GM18867 (cell line): Measurements from ENCODE around the gene IL13.

Source experiments
- ATAC-seq: cut with Tn5 transposase; IDR thresholded peaks from one replicate; pipeline ENCODE4 v1.9.1; 2021; ENCODE audit warnings: mild to moderate bottlenecking, moderate library complexity; ENCODE audit not compliant: unreplicated experiment

The IL13 gene

GRCh38 chr5:132655821-132656773 lies 1.9 kb upstream of the IL13 start:
- no peak for ATAC-seq

- no peak for ATAC-seq
Measured at GRCh38 chr5:132656774-132657355, 1.1 kb upstream of the IL13 start.

- ATAC-seq, result no peak
Measured at GRCh38 chr5:132658381-132659302, 669 bp downstream of the IL13 start.

- no peak for ATAC-seq
Measured at GRCh38 chr5:132659598-132660493, 1.9 kb downstream of the IL13 start.

GRCh38 chr5:132661231-132662003 lies 3.4 kb downstream of the IL13 start:
- ATAC-seq, result no peak

GRCh38 chr5:132662004-132662401 lies 4.0 kb downstream of the IL13 start:
- no peak for ATAC-seq

GRCh38 chr5:132662925-132663770 lies 5.2 kb downstream of the IL13 start:
- ATAC-seq, result peak; percentile 53

- ATAC-seq, result peak; percentile 66
Measured at GRCh38 chr5:132663771-132664695, 6.1 kb downstream of the IL13 start.

- ATAC-seq, result no peak
Measured at GRCh38 chr5:132664696-132665209, 6.8 kb downstream of the IL13 start.

- no peak for ATAC-seq
Measured at GRCh38 chr5:132665574-132666080, 7.7 kb downstream of the IL13 start.

- no peak for ATAC-seq
Measured at GRCh38 chr5:132666310-132667123, 8.5 kb downstream of the IL13 start.

GRCh38 chr5:132667309-132667708 lies 9.3 kb downstream of the IL13 start:
- ATAC-seq, result no peak

GRCh38 chr5:132667761-132668705 lies 10.1 kb downstream of the IL13 start:
- no peak for ATAC-seq

GRCh38 chr5:132668706-132669454 lies 10.9 kb downstream of the IL13 start:
- ATAC-seq, result no peak
